H54 (cell line): ENCODE measurements around the gene TSC22D4.
"Not testable (repeated sequence)": the region's sequence is repeated elsewhere in the genome, so short reads cannot be mapped to it uniquely, and the experiment has no call there.

ENCODE experiments used
- DNase-seq: peaks from one replicate; pipeline ENCODE4 v3.0.0; 2011; ENCODE audit warnings: low spot score, mixed read lengths; ENCODE audit not compliant: insufficient read length
- FAIRE-seq: peaks from 3 replicates; lab custom pipeline; 2011; peaks lifted over from hg19 to GRCh38; lab: Jason Lieb, UNC
- POLR2A ChIP-seq: IDR thresholded peaks from 2 replicates; pipeline ENCODE4 v1.6.1; 2011; ENCODE audit warnings: low read depth, mild to moderate bottlenecking, low read length

The TSC22D4 gene

DNA sequence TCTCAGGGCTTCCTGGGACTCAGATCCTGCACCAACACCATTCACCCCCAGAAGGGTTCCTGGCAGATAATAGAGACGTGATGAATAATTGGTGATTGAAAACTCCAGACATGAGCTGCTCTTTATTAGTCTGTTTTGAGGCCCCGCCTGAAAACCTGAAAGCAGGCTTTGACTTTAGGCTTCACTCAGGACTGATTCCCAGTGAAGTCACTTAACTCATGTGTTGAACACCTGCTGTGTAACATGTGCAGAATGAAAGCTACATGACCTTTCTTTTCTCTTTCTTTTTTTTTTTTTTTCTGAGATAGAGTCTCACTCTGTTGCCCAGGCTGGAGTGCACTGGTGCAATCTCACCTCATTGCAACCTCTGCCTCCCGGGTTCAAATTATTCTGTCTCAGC is 23.8 kb downstream of the TSC22D4 start:
- DNase-seq (no peak), FAIRE-seq (no peak)
- TF ChIP-seq POLR2A: no peak

DNA sequence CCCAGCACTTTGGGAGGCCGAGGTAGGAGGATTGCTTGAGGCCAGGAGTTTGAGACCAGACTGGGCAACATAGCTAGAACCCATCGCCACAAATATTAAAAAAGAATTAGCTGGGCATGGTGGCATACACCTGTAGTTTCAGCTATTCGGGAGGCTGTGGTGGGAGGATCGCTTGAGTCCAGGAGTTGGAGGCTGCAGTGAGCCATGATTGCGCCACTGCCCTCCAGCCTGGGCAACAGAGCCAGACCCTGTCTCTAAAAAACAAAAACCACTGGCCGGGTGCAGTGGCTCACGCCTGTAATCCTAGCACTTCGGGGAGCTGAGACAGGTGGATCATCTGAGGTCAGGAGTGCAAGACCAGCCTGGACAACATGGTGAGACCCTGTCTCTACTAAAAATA is 25.2 kb downstream of the TSC22D4 start:
- not testable (repeated sequence) for FAIRE-seq

DNA sequence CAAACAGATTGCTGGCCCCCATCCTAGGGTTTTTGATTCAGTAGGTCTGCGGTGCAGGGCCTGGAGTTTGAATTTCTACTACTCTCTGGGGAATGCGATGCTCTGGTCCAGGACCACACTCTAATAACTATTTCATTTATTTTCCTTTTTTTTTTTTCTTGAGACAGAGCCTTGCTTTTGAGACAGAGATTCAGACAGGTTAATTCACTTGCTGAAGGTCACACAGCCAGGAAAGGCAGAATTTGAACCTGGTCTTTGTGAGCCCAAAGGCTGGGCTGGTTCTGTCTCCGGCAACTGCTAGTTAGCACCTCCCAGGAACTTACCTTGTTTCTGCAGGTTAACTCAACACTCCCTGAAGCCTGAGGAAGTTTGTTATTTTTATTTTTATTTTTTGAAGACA is 26.5 kb downstream of the TSC22D4 start:
- FAIRE-seq: no peak
- no peak for TF ChIP-seq POLR2A
- no peak for DNase-seq

More for the DNA sequence above, 25.2 kb downstream of the TSC22D4 start:
- not testable (repeated sequence) for DNase-seq

DNA sequence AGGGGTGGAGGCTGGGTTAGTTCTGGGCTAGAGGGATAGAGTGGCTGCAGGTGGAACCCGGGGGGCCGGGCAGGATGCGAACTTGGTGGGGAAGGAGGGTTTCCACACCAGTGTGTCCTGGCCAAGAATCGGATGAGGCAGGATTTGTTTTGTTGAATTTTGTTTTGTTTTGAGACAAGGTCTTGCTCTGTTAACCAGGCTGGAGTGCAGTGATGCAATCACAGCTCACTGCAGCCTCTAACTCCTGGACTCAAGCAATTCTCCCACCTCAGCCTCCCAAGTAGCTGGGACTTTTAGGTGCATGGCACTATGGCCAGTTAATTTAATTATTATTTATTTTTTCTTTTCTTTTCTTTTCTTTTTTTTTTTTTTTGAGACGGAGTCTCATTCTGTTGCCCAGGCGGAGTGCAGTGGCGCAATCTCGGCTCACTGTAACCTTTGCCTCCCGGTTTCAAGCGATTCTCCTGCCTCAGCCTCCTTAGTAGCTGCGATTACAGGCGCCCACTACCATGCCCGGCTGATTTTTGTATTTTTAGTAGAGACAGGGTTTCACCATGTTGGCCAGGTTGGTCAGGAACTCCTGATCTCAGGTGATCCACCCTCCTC is 29.7 kb downstream of the TSC22D4 start:
- TF ChIP-seq POLR2A: no peak
- no peak for DNase-seq
- no peak for FAIRE-seq

DNA sequence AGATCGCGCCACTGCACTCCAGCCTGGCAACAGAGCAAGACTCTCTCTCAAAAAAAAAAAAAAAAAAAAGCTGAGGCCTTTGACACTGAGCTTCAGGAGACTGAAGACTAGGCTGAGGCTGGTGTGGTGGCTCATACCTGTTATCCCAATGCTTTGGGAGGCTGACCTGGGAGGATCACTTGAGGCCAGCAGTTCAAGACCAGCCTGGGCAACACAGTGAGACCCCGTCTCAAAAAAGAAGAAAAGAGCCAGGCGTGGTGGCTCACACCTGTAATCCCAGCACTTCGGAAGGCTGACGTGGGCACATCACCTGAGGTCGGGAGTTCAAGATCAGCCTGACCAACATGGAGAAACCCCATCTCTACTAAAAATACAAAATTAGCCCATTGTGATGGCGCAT is 31.7 kb downstream of the TSC22D4 start:
- DNase-seq, FAIRE-seq: not testable (repeated sequence)

DNA sequence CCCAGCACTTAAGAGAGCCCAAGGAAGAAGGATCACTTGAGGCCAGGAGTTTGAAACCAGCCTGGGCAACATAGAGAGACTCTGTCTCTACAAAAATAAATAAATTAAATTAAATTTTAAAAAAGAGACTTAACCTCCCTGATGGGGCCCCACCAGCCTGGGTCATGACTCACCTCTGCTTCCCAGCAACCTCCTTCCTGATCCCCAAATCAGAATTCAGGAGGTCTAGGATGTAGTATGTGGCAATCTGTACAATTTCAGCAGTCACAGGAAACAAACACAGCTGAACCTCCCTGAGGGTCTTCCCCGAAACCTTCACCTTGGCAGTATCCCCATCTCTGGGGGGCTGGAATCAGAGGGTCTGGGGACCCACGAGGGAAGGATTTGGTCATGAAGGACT is 33.0 kb downstream of the TSC22D4 start:
- FAIRE-seq: no peak
- no peak for DNase-seq
- TF ChIP-seq POLR2A: no peak

DNA sequence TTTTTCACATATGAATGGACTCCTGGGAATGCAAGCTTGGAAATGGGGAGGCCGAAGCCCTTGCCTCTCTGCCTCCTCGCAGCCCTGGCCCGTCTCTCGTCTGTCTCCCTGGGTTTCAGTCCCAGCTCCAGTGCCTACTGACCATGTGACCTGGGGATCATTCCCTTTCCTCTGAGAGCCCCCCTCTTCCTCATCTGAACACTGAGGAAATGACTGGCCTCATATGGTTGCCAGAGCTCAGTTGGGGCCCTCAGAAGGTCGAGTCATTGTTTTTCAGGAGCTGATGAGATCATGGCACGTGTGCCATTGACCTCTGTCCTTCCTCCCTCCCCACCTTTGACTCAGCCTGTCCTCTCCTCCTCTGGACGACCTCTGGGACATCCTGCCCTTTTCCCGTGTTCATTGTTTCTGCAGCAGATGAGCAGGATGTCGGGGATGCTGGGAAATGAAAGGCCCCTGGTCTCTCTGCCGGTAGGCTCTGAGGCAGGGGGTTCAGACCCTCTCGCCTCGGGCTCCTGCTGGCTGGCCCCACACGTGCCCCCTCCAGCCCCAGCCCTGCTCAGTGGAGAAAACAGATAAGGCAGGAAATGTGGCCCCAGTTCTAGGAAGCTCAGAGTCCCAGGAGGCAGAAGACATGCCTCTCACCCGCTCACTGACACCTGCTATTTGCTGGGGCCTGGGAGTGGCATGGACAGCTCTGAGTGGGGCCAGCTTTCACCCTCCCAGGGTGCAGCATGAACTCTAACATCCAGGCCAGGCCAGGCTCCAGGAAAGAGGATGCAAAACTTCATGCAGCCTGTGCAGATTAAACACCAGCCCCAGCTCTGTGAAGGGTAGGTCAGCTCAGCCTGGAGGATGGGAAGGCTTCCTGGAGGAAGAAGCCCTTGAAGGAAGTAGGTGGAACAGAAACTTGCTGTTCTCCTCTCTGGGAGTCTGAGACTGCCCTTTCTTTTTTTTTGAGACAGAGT is 34.4 kb downstream of the TSC22D4 start:
- FAIRE-seq (no peak), DNase-seq (peak; percentile 84)
- TF ChIP-seq POLR2A: no peak

DNA sequence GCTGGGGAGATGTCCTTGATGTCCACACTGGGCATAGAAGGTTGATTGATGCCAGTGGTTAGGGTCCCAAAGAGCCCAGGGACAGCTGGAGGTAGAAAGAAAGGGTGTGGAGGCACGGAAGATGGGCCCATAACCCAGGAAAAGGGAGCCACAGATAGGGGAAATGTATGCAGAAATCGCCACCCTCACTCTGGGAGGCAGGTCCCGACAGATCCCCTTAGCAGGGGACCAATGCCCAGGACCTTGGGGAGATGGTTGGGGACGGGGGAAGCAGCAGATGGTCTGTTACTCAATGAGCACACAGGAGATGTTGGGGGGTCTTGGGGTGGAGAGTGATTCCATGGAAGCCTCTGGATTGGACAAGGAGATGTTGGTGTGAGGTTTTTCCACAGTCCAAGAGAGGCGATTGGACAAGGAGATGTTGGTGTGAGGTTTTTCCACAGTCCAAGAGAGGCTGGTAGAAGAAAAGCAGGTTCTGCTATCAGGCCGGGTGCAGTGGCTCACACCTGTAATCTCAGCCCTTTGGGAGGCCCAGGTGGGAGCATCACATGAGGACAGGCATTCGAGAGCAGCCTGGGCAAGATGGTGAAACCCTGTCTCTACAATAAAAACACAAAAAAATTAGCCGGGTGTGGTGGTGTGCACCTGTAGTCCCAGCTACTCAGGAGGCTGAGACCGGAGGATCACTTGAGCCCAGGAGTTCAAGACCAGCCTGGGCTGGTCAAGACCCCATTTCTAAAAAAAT is 35.7 kb downstream of the TSC22D4 start:
- no peak for DNase-seq
- FAIRE-seq: no peak
- TF ChIP-seq POLR2A: no peak

DNA sequence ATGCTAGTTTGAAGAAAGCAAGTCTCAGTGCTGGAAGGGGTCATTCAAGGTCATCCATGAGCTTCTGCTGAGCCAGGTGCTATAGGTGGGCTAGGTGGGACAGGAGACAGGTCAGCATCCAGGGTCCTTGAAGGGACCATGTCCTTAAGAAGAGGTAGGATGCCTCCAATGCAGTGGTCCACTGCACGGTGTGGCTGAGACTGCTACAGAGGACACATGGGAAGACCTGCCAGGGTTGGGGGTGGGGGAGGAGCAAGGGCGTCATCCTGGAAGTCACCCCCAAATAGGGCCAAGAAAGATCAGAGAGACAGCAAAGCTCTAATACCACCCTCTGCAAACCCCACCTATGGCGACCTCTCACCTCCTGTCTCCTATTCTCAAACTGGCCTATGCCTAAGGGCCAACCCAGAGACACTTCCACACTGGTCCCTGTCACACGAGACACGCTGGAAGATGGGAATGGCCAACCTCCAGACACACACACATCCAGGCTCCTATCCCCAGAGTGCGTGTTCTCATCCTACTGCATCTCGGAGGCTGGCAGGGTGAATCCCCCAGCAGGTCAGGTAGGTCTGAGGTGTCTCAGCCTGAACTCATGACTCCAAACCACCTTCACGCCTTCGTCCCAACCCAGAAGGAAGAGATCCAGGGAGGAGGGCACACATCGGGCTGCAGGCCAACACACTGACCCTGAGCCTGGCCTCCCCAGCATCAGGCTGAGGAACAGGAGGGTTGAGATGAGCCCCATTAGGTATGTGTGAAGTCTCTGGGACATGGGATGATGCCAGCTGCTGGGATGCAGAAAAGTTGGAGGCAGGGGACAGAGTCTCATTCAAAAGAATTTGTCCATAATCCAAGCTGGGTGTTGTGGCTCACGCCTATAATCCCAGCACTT is 37.1 kb downstream of the TSC22D4 start:
- TF ChIP-seq POLR2A: no peak
- no peak for DNase-seq
- FAIRE-seq: no peak

DNA sequence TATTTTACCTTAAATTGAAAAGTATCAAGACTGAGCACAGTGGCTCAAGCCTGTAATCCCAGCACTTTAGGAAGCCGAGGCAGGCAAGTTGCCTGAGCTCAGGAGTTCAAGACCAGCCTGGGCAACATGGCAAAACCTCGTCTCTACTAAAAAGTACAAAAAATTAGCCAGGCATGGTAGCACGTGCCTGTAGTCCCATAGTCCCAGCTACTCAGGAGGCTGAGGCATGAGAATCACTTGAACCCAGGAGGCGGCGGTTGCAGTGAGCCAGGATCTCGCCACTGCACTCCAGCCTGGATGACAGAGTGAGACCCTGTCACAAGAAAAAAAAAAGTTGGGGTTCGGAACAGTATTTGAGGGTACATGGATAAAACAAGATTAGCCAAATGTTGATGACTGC is 39.8 kb downstream of the TSC22D4 start:
- FAIRE-seq, DNase-seq: not testable (repeated sequence)

DNA sequence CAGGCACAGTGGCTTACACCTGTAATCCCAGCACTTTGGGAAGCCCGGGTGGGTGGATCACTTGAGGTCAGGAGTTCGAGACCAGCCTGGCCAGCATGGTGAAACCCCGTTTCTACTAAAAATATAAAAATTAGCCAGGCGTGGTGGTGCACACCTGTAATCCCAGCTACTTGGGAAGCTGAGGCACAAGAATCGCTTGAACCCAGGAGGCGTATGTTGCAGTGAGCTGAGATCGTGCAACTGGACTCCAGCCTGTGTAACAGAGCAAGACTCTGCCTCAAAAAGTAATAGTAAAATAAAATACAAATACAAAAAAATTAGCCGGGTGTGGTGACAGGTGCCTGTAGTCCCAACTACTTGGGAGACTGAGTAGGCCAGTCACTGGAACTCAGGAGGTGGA is 40.3 kb downstream of the TSC22D4 start:
- DNase-seq, FAIRE-seq: not testable (repeated sequence)

DNA sequence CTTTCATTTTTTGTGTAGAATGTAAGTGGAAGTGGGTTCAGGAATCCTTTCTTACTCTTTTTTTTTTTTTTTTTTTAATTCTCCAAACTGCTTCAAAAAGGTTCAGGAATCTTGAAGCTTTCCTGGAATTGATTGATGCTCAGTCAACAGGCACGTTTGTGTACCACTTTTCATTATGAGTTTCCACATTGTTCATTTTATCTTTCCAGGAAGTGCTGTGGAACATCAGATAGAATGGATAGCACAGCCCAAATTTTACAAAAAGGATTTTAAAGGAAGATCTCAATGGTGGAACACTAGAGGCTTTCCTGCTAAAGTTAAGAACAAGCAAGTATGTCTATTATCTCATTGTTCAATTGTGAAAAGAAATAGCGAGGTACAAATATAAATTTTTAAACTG is 40.8 kb downstream of the TSC22D4 start:
- no peak for DNase-seq
- FAIRE-seq: no peak
- no peak for TF ChIP-seq POLR2A
